B cell (primary cell): ENCODE results near the gene CNFN.

Experiments used
- EZH2 ChIP-seq: IDR thresholded peaks from 2 replicates; pipeline ENCODE4 v1.6.1; 2012; ENCODE audit warnings: borderline replicate concordance, low read depth, mild to moderate bottlenecking, moderate library complexity, low read length; ENCODE audit not compliant: insufficient read depth, poor library complexity, severe bottlenecking
- TF ChIP-seq, protein P1 (sequence below): fragments of 200-600 bp; IDR thresholded peaks from one replicate; pipeline ENCODE4 v1.8.0; 2022; ENCODE audit warnings: antibody characterized with exemption, mild to moderate bottlenecking

DNA sequence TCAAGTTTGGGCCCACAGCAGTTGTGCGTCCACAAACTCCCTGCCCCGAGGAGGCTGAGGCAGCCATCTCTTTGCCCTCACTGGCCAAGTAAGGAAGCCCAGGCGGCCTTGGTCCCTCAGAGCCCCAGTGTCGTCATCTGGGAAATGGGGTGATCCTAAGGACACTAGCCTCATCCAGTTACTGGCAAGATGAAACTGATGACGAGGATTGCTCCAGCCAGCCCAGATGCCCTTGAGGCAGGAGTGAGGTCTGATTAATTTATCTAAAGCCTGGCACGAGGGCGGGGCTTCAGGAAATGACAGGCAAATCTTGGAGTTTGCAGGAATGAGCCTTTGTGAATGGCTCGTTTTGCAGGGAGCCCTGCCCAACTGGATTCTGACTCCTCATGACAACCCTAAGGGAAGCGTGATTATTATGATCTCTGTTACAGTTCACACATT lies 31.5 kb upstream of the CNFN start:
- TF ChIP-seq, protein P1, sequence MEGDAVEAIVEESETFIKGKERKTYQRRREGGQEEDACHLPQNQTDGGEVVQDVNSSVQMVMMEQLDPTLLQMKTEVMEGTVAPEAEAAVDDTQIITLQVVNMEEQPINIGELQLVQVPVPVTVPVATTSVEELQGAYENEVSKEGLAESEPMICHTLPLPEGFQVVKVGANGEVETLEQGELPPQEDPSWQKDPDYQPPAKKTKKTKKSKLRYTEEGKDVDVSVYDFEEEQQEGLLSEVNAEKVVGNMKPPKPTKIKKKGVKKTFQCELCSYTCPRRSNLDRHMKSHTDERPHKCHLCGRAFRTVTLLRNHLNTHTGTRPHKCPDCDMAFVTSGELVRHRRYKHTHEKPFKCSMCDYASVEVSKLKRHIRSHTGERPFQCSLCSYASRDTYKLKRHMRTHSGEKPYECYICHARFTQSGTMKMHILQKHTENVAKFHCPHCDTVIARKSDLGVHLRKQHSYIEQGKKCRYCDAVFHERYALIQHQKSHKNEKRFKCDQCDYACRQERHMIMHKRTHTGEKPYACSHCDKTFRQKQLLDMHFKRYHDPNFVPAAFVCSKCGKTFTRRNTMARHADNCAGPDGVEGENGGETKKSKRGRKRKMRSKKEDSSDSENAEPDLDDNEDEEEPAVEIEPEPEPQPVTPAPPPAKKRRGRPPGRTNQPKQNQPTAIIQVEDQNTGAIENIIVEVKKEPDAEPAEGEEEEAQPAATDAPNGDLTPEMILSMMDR = no peak
- TF ChIP-seq EZH2 = no peak
